SK-N-SH (cell line): ENCODE data around the gene TGM2. TPM values are rescaled to one million over a fixed set of nuclear protein-coding genes. Genes with fewer than 3 reads are reported as not detected.

Experiments
- CTCF ChIA-PET: fragments of 300-600, 350-600 bp; formaldehyde crosslinking; extraction: SDS; loops from one replicate; lab custom pipeline; 2021; lab: Yijun Ruan, JAX
- POLR2A ChIA-PET: fragments of 350-600 bp; sonication (Branson Sonifier 250); formaldehyde crosslinking; extraction: SDS; loops from one replicate; lab custom pipeline; 2020; ENCODE audit warnings: antibody characterized with exemption, inconsistent platforms; lab: Yijun Ruan, JAX
- DNase-seq: peaks from one replicate; pipeline ENCODE4 v3.0.0; 2012
- H2AFZ ChIP-seq: fragments of 200-600 bp; sonication (generic); 2 replicates; pipeline ENCODE4 v1.8.1; 2016; ENCODE audit warnings: antibody characterized with exemption, mild to moderate bottlenecking, low read depth
- H3F3A ChIP-seq: fragments of 200-600 bp; sonication (generic); replicated peaks from 2 replicates; pipeline ENCODE3; 2016; ENCODE audit warnings: antibody characterized with exemption, mild to moderate bottlenecking; ENCODE audit not compliant: insufficient read depth
- H3K27ac ChIP-seq, 2 experiments: fragments of 200-500 bp in 1 of 2; fragments of 200-600 bp in 1 of 2; sonication (Bioruptor generic) in 1 of 2; sonication (generic), shearing (Covaris generic) in 1 of 2; 2 replicates each; pipeline versions ENCODE4 v1.5.1 to v1.6.1; 2014 to 2016; ENCODE audit warnings: low read depth in 2 of 2, inconsistent platforms in 1 of 2, low read length in 1 of 2, mild to moderate bottlenecking in 1 of 2, mixed read lengths in 1 of 2
- H3K27me3 ChIP-seq: fragments of 200-600 bp; sonication (generic), shearing (Covaris generic); 2 replicates; pipeline ENCODE4 v1.6.1; 2016; ENCODE audit warnings: mixed run types; ENCODE audit not compliant: insufficient read depth
- H3K36me3 ChIP-seq, 2 experiments: fragments of 200-500 bp in 1 of 2; fragments of 200-600 bp in 1 of 2; sonication (Bioruptor generic) in 1 of 2; sonication (generic) in 1 of 2; replicated peaks in 1 of 2; 2 replicates each; pipeline versions ENCODE3 to v1.5.1; 2014 to 2016; ENCODE audit warnings: low read length in 1 of 2, mild to moderate bottlenecking in 1 of 2; ENCODE audit not compliant: insufficient read depth in 2 of 2, control insufficient read depth in 1 of 2
- H3K4me1 ChIP-seq, 2 experiments: fragments of 200-500 bp in 1 of 2; fragments of 200-600 bp in 1 of 2; sonication (Bioruptor generic) in 1 of 2; sonication (generic), shearing (Covaris generic) in 1 of 2; 2 replicates each; pipeline versions ENCODE4 v1.5.1 to v1.6.1; 2014 to 2016; ENCODE audit warnings: low read depth in 1 of 2, low read length in 1 of 2, mixed run types in 1 of 2; ENCODE audit not compliant: insufficient read depth in 2 of 2, control insufficient read depth in 1 of 2
- H3K4me2 ChIP-seq: fragments of 200-600 bp; sonication (generic), shearing (Covaris generic); 2 replicates; pipeline ENCODE4 v1.6.1; 2017; ENCODE audit warnings: mixed run types
- H3K4me3 ChIP-seq, 2 experiments: fragments of 200-500 bp in 1 of 2; fragments of 200-600 bp in 1 of 2; sonication (Bioruptor generic) in 1 of 2; sonication (generic), shearing (Covaris generic) in 1 of 2; 2 replicates each; pipeline versions ENCODE4 v1.5.1 to v1.8.1; 2014 to 2016; ENCODE audit warnings: low read depth in 2 of 2, inconsistent platforms in 1 of 2, low read length in 1 of 2, mild to moderate bottlenecking in 1 of 2, mixed read lengths in 1 of 2, moderate library complexity in 1 of 2
- H3K79me2 ChIP-seq: fragments of 200-600 bp; sonication (generic); 2 replicates; pipeline ENCODE4 v1.8.1; 2017; ENCODE audit warnings: mild to moderate bottlenecking; ENCODE audit not compliant: insufficient read depth
- H3K9ac ChIP-seq: fragments of 200-600 bp; sonication (generic); 2 replicates; pipeline ENCODE4 v1.6.1; 2017; ENCODE audit warnings: mixed run types
- H3K9me2 ChIP-seq: fragments of 200-600 bp; sonication (generic); 2 replicates; pipeline ENCODE4 v1.6.1; 2017; ENCODE audit warnings: mixed run types
- H3K9me3 ChIP-seq: fragments of 200-600 bp; sonication (generic); 2 replicates; pipeline ENCODE4 v1.6.1; 2017; ENCODE audit warnings: mixed run types, mild to moderate bottlenecking, moderate library complexity
- H4K20me1 ChIP-seq: fragments of 200-600 bp; sonication (generic); 2 replicates; pipeline ENCODE4 v1.6.1; 2017; ENCODE audit warnings: mild to moderate bottlenecking, mixed run types; ENCODE audit not compliant: insufficient read depth
- CHD2 ChIP-seq: fragments of 150-350 bp; IDR thresholded peaks from 2 replicates; pipeline ENCODE4 v1.6.1; 2018; ENCODE audit warnings: low read length; ENCODE audit not compliant: partially characterized antibody
- ELF1 ChIP-seq: IDR thresholded peaks from 2 replicates; pipeline ENCODE4 v1.4.0; 2012
- EZH2phosphoT487 ChIP-seq: fragments of 200-600 bp; sonication (generic); IDR thresholded peaks from 2 replicates; pipeline ENCODE4 v1.6.1; 2017; ENCODE audit warnings: low read depth, mixed run types, mild to moderate bottlenecking, antibody characterized with exemption, moderate library complexity, borderline replicate concordance
- FOXM1 ChIP-seq: IDR thresholded peaks from 2 replicates; pipeline ENCODE4 v1.4.0; 2012; ENCODE audit warnings: low read depth, mild to moderate bottlenecking
- GABPA ChIP-seq: IDR thresholded peaks from 2 replicates; pipeline ENCODE4 v1.4.0; 2012; ENCODE audit warnings: low read depth, mild to moderate bottlenecking
- GATA2 ChIP-seq: sonication (generic); formaldehyde crosslinking; IDR thresholded peaks from 2 replicates; pipeline ENCODE4 v1.5.0; 2020; ENCODE audit warnings: mild to moderate bottlenecking, missing genetic modification reagents
- JUND ChIP-seq: IDR thresholded peaks from 2 replicates; pipeline ENCODE4 v1.4.0; 2012
- MEF2A ChIP-seq: IDR thresholded peaks from 2 replicates; pipeline ENCODE4 v1.4.0; 2012; ENCODE audit warnings: low read depth, borderline replicate concordance
- MXI1 ChIP-seq: IDR thresholded peaks from 2 replicates; pipeline ENCODE4 v1.6.1; 2012; ENCODE audit warnings: mild to moderate bottlenecking, low read depth, low read length, improper control_type of control experiment
- NRF1 ChIP-seq: IDR thresholded peaks from 2 replicates; pipeline ENCODE4 v1.6.1; 2012; ENCODE audit warnings: low read depth, mild to moderate bottlenecking, low read length
- RCOR1 ChIP-seq: fragments of 150-350 bp; IDR thresholded peaks from 2 replicates; pipeline ENCODE4 v1.6.1; 2017; ENCODE audit warnings: antibody characterized with exemption, low read length
- SIN3A ChIP-seq: IDR thresholded peaks from 2 replicates; pipeline ENCODE4 v1.6.1; 2012; ENCODE audit warnings: low read depth, mild to moderate bottlenecking, low read length, moderate library complexity, borderline replicate concordance
- SMC3 ChIP-seq: IDR thresholded peaks from 2 replicates; pipeline ENCODE4 v1.6.1; 2012; ENCODE audit warnings: low read depth, low read length, improper control_type of control experiment
- TAF1 ChIP-seq: IDR thresholded peaks from 2 replicates; pipeline ENCODE4 v1.6.1; 2012; ENCODE audit warnings: low read depth, mild to moderate bottlenecking, low read length, moderate library complexity, borderline replicate concordance
- TCF12 ChIP-seq: IDR thresholded peaks from 2 replicates; pipeline ENCODE4 v1.4.0; 2012
- TEAD4 ChIP-seq: IDR thresholded peaks from 2 replicates; pipeline ENCODE4 v1.4.0; 2012; ENCODE audit warnings: mild to moderate bottlenecking, borderline replicate concordance; ENCODE audit not compliant: insufficient read depth
- WGBS: methylation state at CpG from one replicate; pipeline ENCODE4 v1.1.6; 2017; ENCODE audit warnings: low lambda C conversion rate; 5-methylcytosine and 5-hydroxymethylcytosine counted together
- polyA plus RNA-seq, 3 experiments: library from polyadenylated mRNA; depleted of rRNA; stranded (reverse); fragments of >200 nt; gene quantifications; 2 replicates each; pipeline ENCODE4 v1.2.3, GENCODE V29; 2012
- TF ChIP-seq, protein P1 (sequence below): IDR thresholded peaks from 2 replicates; pipeline ENCODE4 v1.4.0; 2012; ENCODE audit warnings: low read depth, borderline replicate concordance
- TF ChIP-seq, protein P2 (sequence below): fragments of 200-600 bp; sonication (generic); IDR thresholded peaks from 2 replicates; pipeline ENCODE4 v1.6.1; 2017; ENCODE audit warnings: antibody characterized with exemption, mild to moderate bottlenecking, moderate library complexity
- TF ChIP-seq, protein P3 (sequence below): IDR thresholded peaks from 2 replicates; pipeline ENCODE4; 2012
- TF ChIP-seq, protein P4 (sequence below): fragments of 150-350 bp; IDR thresholded peaks from 2 replicates; pipeline ENCODE4 v1.6.1; 2017; ENCODE audit warnings: antibody characterized with exemption, low read length, low read depth, borderline replicate concordance
- TF ChIP-seq, protein P5 (sequence below): IDR thresholded peaks from 2 replicates; pipeline ENCODE4 v1.6.1; 2012; ENCODE audit warnings: mild to moderate bottlenecking, low read depth, low read length, moderate library complexity

TGM2 gene
- polyA plus RNA-seq, 1 of the 3 experiments (the other 2 are of a cell fraction): 676 TPM

GRCh38 chr20:38146156-38146555 lies 18.9 kb downstream of the TGM2 start:
- WGBS: 94% methylated on average over 4 of the region's 4 CpGs
- H3K9me2 ChIP-seq: no peaks in the 10 kb centered on the region
- peak overlapping the region in 1 of 2 experiments; percentile 98; a peak in 2 of 4 replicates for H3K27ac ChIP-seq
- peaks cover 18 to 28% of the 10 kb centered on the region in 2 experiments for H3K4me1 ChIP-seq
- POLR2A ChIA-PET: no interaction called here
- H3K4me3 ChIP-seq: no peak overlapping the region
- peaks cover 68% of the 10 kb centered on the region for H3F3A ChIP-seq
- H3K9ac ChIP-seq: no peak overlapping the region
- H3K27me3 ChIP-seq: no peaks in the 10 kb centered on the region
- no peaks in the 10 kb centered on the region for H4K20me1 ChIP-seq
- no peak overlapping the region for H3K4me2 ChIP-seq
- H2AFZ ChIP-seq: no peak overlapping the region
- TF ChIP-seq RCOR1 (no peak), MXI1 (no peak), MEF2A (no peak), FOXM1 (no peak)
- CTCF ChIA-PET: interaction anchor here (1.0 to 1.4 kb wide), 2 partner anchors 20 to 88 kb away, joined by 3 read pairs; no protein-coding TSS in a partner anchor
- no peaks in the 10 kb centered on the region for H3K79me2 ChIP-seq
- H3K36me3 ChIP-seq: peaks cover 48 to 59% of the 10 kb centered on the region in 2 experiments
- H3K9me3 ChIP-seq: no peaks in the 10 kb centered on the region
- DNase-seq: no peak

- no peak for DNase-seq
- Histone ChIP-seq H3K4me3 (no peak overlapping the region), H3K9me2 (no peaks in the 10 kb centered on the region), H3K9me3 (no peaks in the 10 kb centered on the region), H3K79me2 (no peaks in the 10 kb centered on the region), H3K27me3 (no peaks in the 10 kb centered on the region), H3K4me2 (no peak overlapping the region), H3K27ac (peak overlapping the region in 1 of 2 experiments; percentile 98; a peak in 2 of 4 replicates), H3K36me3 (peaks cover 48 to 59% of the 10 kb centered on the region in 2 experiments), H2AFZ (no peak overlapping the region), H4K20me1 (no peaks in the 10 kb centered on the region), H3K4me1 (peaks cover 18 to 30% of the 10 kb centered on the region in 2 experiments), H3K9ac (no peak overlapping the region; the same call in 1 of the 2 replicates), H3F3A (peaks cover 68% of the 10 kb centered on the region)
- CTCF ChIA-PET: interaction anchor here (0.8 to 2.5 kb wide), 4 partner anchors 9 to 307 kb away, joined by 3 to 15 read pairs (median 3); no protein-coding TSS in a partner anchor
- WGBS: 80% methylated on average over 4 of the region's 4 CpGs
- POLR2A ChIA-PET: no interaction called here
- TF ChIP-seq CHD2 (no peak), MEF2A (no peak), GATA2 (CRISPR knock-in tag) (no peak), TEAD4 (no peak), TAF1 (no peak), JUND (no peak), SMC3 (no peak), ELF1 (no peak), TCF12 (no peak), NRF1 (no peak), SIN3A (no peak), RCOR1 (no peak), EZH2phosphoT487 (no peak), GABPA (no peak)
- TF ChIP-seq, protein P1, sequence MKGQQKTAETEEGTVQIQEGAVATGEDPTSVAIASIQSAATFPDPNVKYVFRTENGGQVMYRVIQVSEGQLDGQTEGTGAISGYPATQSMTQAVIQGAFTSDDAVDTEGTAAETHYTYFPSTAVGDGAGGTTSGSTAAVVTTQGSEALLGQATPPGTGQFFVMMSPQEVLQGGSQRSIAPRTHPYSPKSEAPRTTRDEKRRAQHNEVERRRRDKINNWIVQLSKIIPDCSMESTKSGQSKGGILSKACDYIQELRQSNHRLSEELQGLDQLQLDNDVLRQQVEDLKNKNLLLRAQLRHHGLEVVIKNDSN: no peak
- TF ChIP-seq, protein P2, sequence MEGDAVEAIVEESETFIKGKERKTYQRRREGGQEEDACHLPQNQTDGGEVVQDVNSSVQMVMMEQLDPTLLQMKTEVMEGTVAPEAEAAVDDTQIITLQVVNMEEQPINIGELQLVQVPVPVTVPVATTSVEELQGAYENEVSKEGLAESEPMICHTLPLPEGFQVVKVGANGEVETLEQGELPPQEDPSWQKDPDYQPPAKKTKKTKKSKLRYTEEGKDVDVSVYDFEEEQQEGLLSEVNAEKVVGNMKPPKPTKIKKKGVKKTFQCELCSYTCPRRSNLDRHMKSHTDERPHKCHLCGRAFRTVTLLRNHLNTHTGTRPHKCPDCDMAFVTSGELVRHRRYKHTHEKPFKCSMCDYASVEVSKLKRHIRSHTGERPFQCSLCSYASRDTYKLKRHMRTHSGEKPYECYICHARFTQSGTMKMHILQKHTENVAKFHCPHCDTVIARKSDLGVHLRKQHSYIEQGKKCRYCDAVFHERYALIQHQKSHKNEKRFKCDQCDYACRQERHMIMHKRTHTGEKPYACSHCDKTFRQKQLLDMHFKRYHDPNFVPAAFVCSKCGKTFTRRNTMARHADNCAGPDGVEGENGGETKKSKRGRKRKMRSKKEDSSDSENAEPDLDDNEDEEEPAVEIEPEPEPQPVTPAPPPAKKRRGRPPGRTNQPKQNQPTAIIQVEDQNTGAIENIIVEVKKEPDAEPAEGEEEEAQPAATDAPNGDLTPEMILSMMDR: no peak
- TF ChIP-seq, protein P3, sequence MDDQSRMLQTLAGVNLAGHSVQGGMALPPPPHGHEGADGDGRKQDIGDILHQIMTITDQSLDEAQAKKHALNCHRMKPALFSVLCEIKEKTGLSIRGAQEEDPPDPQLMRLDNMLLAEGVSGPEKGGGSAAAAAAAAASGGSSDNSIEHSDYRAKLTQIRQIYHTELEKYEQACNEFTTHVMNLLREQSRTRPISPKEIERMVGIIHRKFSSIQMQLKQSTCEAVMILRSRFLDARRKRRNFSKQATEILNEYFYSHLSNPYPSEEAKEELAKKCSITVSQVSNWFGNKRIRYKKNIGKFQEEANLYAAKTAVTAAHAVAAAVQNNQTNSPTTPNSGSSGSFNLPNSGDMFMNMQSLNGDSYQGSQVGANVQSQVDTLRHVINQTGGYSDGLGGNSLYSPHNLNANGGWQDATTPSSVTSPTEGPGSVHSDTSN: no peak
- TF ChIP-seq, protein P4, sequence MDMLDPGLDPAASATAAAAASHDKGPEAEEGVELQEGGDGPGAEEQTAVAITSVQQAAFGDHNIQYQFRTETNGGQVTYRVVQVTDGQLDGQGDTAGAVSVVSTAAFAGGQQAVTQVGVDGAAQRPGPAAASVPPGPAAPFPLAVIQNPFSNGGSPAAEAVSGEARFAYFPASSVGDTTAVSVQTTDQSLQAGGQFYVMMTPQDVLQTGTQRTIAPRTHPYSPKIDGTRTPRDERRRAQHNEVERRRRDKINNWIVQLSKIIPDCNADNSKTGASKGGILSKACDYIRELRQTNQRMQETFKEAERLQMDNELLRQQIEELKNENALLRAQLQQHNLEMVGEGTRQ: no peak
- TF ChIP-seq, protein P5, sequence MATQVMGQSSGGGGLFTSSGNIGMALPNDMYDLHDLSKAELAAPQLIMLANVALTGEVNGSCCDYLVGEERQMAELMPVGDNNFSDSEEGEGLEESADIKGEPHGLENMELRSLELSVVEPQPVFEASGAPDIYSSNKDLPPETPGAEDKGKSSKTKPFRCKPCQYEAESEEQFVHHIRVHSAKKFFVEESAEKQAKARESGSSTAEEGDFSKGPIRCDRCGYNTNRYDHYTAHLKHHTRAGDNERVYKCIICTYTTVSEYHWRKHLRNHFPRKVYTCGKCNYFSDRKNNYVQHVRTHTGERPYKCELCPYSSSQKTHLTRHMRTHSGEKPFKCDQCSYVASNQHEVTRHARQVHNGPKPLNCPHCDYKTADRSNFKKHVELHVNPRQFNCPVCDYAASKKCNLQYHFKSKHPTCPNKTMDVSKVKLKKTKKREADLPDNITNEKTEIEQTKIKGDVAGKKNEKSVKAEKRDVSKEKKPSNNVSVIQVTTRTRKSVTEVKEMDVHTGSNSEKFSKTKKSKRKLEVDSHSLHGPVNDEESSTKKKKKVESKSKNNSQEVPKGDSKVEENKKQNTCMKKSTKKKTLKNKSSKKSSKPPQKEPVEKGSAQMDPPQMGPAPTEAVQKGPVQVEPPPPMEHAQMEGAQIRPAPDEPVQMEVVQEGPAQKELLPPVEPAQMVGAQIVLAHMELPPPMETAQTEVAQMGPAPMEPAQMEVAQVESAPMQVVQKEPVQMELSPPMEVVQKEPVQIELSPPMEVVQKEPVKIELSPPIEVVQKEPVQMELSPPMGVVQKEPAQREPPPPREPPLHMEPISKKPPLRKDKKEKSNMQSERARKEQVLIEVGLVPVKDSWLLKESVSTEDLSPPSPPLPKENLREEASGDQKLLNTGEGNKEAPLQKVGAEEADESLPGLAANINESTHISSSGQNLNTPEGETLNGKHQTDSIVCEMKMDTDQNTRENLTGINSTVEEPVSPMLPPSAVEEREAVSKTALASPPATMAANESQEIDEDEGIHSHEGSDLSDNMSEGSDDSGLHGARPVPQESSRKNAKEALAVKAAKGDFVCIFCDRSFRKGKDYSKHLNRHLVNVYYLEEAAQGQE: no peak
Measured at GRCh38 chr20:38145729-38146075, 19.4 kb downstream of the TGM2 start.
